Keratinocyte (primary cell): Measurements from ENCODE around the gene KIAA1958. TPM values are rescaled to one million over a fixed set of nuclear protein-coding genes. Genes with fewer than 3 reads are reported as not detected.

Experiments
- DNase-seq: peaks from one replicate; pipeline ENCODE4 v3.0.0-alpha.2; 2011; ENCODE audit warnings: low read depth, missing footprints, low spot score
- FAIRE-seq: peaks from 2 replicates; lab custom pipeline; 2011; peaks lifted over from hg19 to GRCh38; lab: Jason Lieb, UNC
- H2AFZ ChIP-seq: 2 replicates; pipeline ENCODE4 v1.6.0; 2012; ENCODE audit warnings: low read length, control low read depth, inconsistent platforms; ENCODE audit not compliant: control insufficient read depth
- H3K27ac ChIP-seq: 2 replicates; pipeline ENCODE4 v1.5.1; 2011; ENCODE audit warnings: low read length; ENCODE audit not compliant: control insufficient read depth, insufficient read depth
- H3K27me3 ChIP-seq: 3 replicates; pipeline ENCODE4 v1.6.0; 2011; ENCODE audit warnings: low read length; ENCODE audit not compliant: control insufficient read depth, insufficient read depth; ENCODE audit errors: extremely low read depth
- H3K36me3 ChIP-seq, 2 experiments: 2 replicates in 1 of 2; 3 replicates in 1 of 2; pipeline ENCODE4 v1.5.1; 2011; ENCODE audit warnings: low read length in 2 of 2, mild to moderate bottlenecking in 1 of 2; ENCODE audit not compliant: control insufficient read depth in 2 of 2, insufficient read depth in 2 of 2; ENCODE audit errors: extremely low read depth in 1 of 2
- H3K4me1 ChIP-seq: 3 replicates; pipeline ENCODE4 v1.5.1; 2011; ENCODE audit warnings: low read length; ENCODE audit not compliant: control insufficient read depth, insufficient read depth; ENCODE audit errors: extremely low read depth
- H3K4me2 ChIP-seq: 3 replicates; pipeline ENCODE4 v1.6.0; 2011; ENCODE audit warnings: low read depth, low read length; ENCODE audit not compliant: control insufficient read depth, insufficient read depth; ENCODE audit errors: extremely low read depth
- H3K4me3 ChIP-seq, 3 experiments: fragments of 200-600 bp in 1 of 3; sonication (generic) in 1 of 3; 2 replicates in 2 of 3; 3 replicates in 1 of 3; pipeline ENCODE4 v1.5.1; 2011 to 2016; ENCODE audit warnings: low read length in 3 of 3, mild to moderate bottlenecking in 3 of 3, control low read depth in 2 of 3, inconsistent platforms in 1 of 3, low read depth in 1 of 3, mixed read lengths in 1 of 3, mixed run types in 1 of 3, moderate library complexity in 1 of 3; ENCODE audit not compliant: control insufficient read depth in 2 of 3, insufficient read depth in 2 of 3; ENCODE audit errors: extremely low read depth in 1 of 3
- H3K79me2 ChIP-seq: 2 replicates; pipeline ENCODE4 v1.6.0; 2012; ENCODE audit warnings: low read length; ENCODE audit not compliant: control insufficient read depth, insufficient read depth
- H3K9ac ChIP-seq: 3 replicates; pipeline ENCODE4 v1.6.0; 2011; ENCODE audit warnings: low read length; ENCODE audit not compliant: control insufficient read depth, insufficient read depth; ENCODE audit errors: extremely low read depth
- H3K9me1 ChIP-seq: 3 replicates; pipeline ENCODE4 v1.6.0; 2011; ENCODE audit warnings: low read length; ENCODE audit not compliant: control insufficient read depth, insufficient read depth; ENCODE audit errors: extremely low read depth
- H3K9me3 ChIP-seq: 2 replicates; pipeline ENCODE4 v1.5.1; 2012; ENCODE audit warnings: low read depth, low read length; ENCODE audit not compliant: control insufficient read depth
- H4K20me1 ChIP-seq: 3 replicates; pipeline ENCODE4 v1.6.0; 2011; ENCODE audit warnings: low read length; ENCODE audit not compliant: control insufficient read depth, insufficient read depth; ENCODE audit errors: extremely low read depth
- CTCF ChIP-seq, 3 experiments: IDR thresholded peaks in 1 of 3; conservative IDR thresholded peaks in 1 of 3; optimal IDR thresholded peaks in 1 of 3; 2 replicates in 2 of 3; 3 replicates in 1 of 3; pipeline versions ENCODE3 to v1.5.1; 2011; ENCODE audit warnings: low read length in 3 of 3, mild to moderate bottlenecking in 3 of 3, moderate library complexity in 2 of 3, control low read depth in 1 of 3, inconsistent platforms in 1 of 3; ENCODE audit not compliant: insufficient read depth in 2 of 3; ENCODE audit errors: extremely low read depth in 1 of 3
- EZH2 ChIP-seq: IDR thresholded peaks from one replicate; pipeline ENCODE4 v1.6.1; 2012; ENCODE audit warnings: inconsistent platforms, mild to moderate bottlenecking, low read length, moderate library complexity
- dilution Hi-C: fragments of 300-500 bp; cut with MboI; formaldehyde crosslinking; loops from one replicate; pipeline ENCODE4 v1.7.0; 2020; ENCODE audit warnings: low sequenced_read_pairs; ENCODE audit not compliant: extremely low pct_ligation_motif_present
- polyA plus RNA-seq, 5 experiments: library from polyadenylated mRNA; depleted of rRNA in 3 of 5; stranded (reverse) in 3 of 5; stranded (forward) in 1 of 5; unstranded in 1 of 5; fragments of >200 nt; gene quantifications; 1 replicate in 1 of 5; 2 replicates in 3 of 5; 3 replicates in 1 of 5; pipeline versions ENCODE4 v1.2.1 to v1.2.3, GENCODE V29; 2011 to 2012; ENCODE audit warnings: missing spikeins in 2 of 5, low read depth in 1 of 5, low replicate concordance in 1 of 5

The KIAA1958 gene
- polyA plus RNA-seq, 1 donor (not counting 4 experiments of a cell fraction or from before 2014, with no cell fraction given): 0.84 TPM

GRCh38 chr9:112445196-112445595, 41.4 kb upstream of the KIAA1958 start:
- Histone ChIP-seq H2AFZ (no peak overlapping the region), H3K4me1 (peaks cover 13% of the 10 kb centered on the region), H3K27ac (no peak overlapping the region), H3K79me2 (no peaks in the 10 kb centered on the region), H3K4me2 (no peak overlapping the region), H3K9me1 (no peaks in the 10 kb centered on the region), H4K20me1 (no peaks in the 10 kb centered on the region), H3K9me3 (no peaks in the 10 kb centered on the region), H3K4me3 (no peak overlapping the region), H3K27me3 (no peaks in the 10 kb centered on the region), H3K9ac (no peak overlapping the region), H3K36me3 (no peaks in the 10 kb centered on the region)
- FAIRE-seq (no peak), DNase-seq (no peak)
- TF ChIP-seq CTCF (optimal IDR thresholded peaks at IDR 0.05 in 1 of 3, IDR thresholded peaks at IDR 0.05 in 1 of 3, conservative IDR thresholded peaks at IDR 0.05 in 1 of 3; ENCODE audit: extremely low read depth in 1 of 3, insufficient read depth in 2 of 3, low read length in 3 of 3): no peak
- TF ChIP-seq EZH2: no peak
- dilution Hi-C loops: no loop called here

DNA sequence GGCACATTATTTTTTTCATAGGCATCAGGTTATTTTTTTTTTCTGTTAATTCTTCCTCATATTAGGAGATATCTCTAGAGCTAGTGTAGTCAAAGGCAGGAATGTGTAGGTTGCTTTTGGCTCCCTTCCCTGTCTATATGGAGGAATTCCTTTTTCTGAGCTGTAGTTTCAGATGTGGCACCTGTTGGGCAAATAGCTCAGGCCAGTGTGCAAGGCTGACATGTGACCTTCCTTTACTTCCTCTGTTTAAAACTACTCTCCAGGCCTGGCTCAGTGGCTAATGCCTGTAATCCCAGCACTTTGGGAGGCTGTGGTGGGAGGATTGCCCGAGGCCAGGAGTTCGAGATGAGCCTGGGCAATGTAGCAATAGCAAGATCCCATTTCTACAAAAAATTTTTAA, 40.5 kb upstream of the KIAA1958 start:
- Histone ChIP-seq H3K4me2 (no peak overlapping the region), H3K36me3 (no peaks in the 10 kb centered on the region), H3K4me3 (no peak overlapping the region), H3K9me1 (no peaks in the 10 kb centered on the region), H3K9me3 (no peaks in the 10 kb centered on the region), H3K4me1 (peaks cover 13% of the 10 kb centered on the region), H3K27me3 (no peaks in the 10 kb centered on the region), H2AFZ (no peak overlapping the region), H3K79me2 (no peaks in the 10 kb centered on the region), H3K27ac (no peak overlapping the region), H4K20me1 (no peaks in the 10 kb centered on the region), H3K9ac (no peak overlapping the region)
- TF ChIP-seq EZH2 (no peak), CTCF (optimal IDR thresholded peaks at IDR 0.05 in 1 of 3, IDR thresholded peaks at IDR 0.05 in 1 of 3, conservative IDR thresholded peaks at IDR 0.05 in 1 of 3; ENCODE audit: extremely low read depth in 1 of 3, insufficient read depth in 2 of 3, low read length in 3 of 3) (no peak)
- FAIRE-seq: no peak
- dilution Hi-C loops: no loop called here
- no peak for DNase-seq
